GM21526 (cell line): ENCODE results near the gene FRMPD2.
"Not testable (repeated sequence)": the region's sequence is repeated elsewhere in the genome, so short reads cannot be mapped to it uniquely, and the experiment has no call there.

Experiments
- ATAC-seq: cut with Tn5 transposase; IDR thresholded peaks from one replicate; pipeline ENCODE4 v1.9.1; 2021; ENCODE audit warnings: moderate library complexity; ENCODE audit not compliant: unreplicated experiment, low FRiP score

FRMPD2 gene

GRCh38 chr10:48291190-48291589, 16.7 kb upstream of the FRMPD2 start:
- ATAC-seq, result no peak

GRCh38 chr10:48290286-48290685, 15.8 kb upstream of the FRMPD2 start:
- no peak for ATAC-seq

GRCh38 chr10:48289501-48290238, 15.2 kb upstream of the FRMPD2 start:
- ATAC-seq, result no peak

GRCh38 chr10:48288661-48289060, 14.2 kb upstream of the FRMPD2 start:
- ATAC-seq, result no peak

- ATAC-seq, result no peak
Measured at GRCh38 chr10:48287417-48288391, 13.2 kb upstream of the FRMPD2 start.

- no peak for ATAC-seq
Measured at GRCh38 chr10:48286356-48286755, 11.9 kb upstream of the FRMPD2 start.

GRCh38 chr10:48285710-48286109, 11.2 kb upstream of the FRMPD2 start:
- ATAC-seq, result no peak

GRCh38 chr10:48284811-48285210, 10.3 kb upstream of the FRMPD2 start:
- ATAC-seq, result no peak

- no peak for ATAC-seq
Measured at GRCh38 chr10:48284002-48284546, 9.6 kb upstream of the FRMPD2 start.

- peak; percentile 72 for ATAC-seq
Measured at GRCh38 chr10:48282829-48283228, 8.3 kb upstream of the FRMPD2 start.

- not testable (repeated sequence) for ATAC-seq
Measured at GRCh38 chr10:48281697-48282096, 7.2 kb upstream of the FRMPD2 start.

- peak; percentile 88 for ATAC-seq
Measured at GRCh38 chr10:48279081-48279751, 4.7 kb upstream of the FRMPD2 start.

- no peak for ATAC-seq
Measured at GRCh38 chr10:48277093-48277492, 2.6 kb upstream of the FRMPD2 start.

- no peak for ATAC-seq
Measured at GRCh38 chr10:48273741-48274140, 755 bp downstream of the FRMPD2 start.

GRCh38 chr10:48272682-48273081, 1.8 kb downstream of the FRMPD2 start:
- no peak for ATAC-seq

GRCh38 chr10:48271047-48271730, 3.3 kb downstream of the FRMPD2 start:
- no peak for ATAC-seq

GRCh38 chr10:48266528-48266927, 8.0 kb downstream of the FRMPD2 start:
- no peak for ATAC-seq

GRCh38 chr10:48258105-48258504, 16.4 kb downstream of the FRMPD2 start:
- no peak for ATAC-seq

GRCh38 chr10:48257407-48257961, 17.0 kb downstream of the FRMPD2 start:
- no peak for ATAC-seq

- ATAC-seq, result no peak
Measured at GRCh38 chr10:48255722-48256121, 18.8 kb downstream of the FRMPD2 start.
